ENCODE results near the gene RHPN2.

DNA sequence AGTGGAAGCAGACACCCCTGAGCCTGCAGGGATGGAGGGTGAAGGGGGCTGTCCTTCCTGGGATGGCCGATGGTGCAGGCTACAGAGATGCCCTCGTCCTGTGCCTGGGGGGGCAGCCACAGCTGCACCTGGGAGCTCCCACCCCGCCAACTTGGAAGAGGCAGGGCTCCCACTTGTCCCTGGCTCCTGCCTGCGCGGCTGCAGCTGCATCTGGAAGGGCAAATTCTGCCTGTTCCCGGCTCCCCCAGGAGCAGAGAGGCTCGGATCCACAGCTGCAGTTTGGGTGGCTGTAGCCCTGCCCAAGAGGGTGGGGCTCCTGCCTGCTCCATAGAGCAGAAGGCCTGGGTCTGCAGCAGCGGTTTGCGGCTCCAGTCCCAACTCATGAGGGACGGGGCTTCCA, 95.1 kb downstream of the RHPN2 start:
- TF ChIP-seq CTCF (IDR thresholded peaks at IDR 0.05) (no peak), POLR2A (IDR thresholded peaks at IDR 0.05) (no peak)

Measured in Peyer's patch (tissue), 4 donors.